GM21825 (cell line): Measurements from ENCODE around the gene VAT1L.

Experiments used
- ATAC-seq: cut with Tn5 transposase; IDR thresholded peaks from one replicate; pipeline ENCODE4 v1.9.1; 2021; ENCODE audit warnings: mild to moderate bottlenecking, moderate library complexity; ENCODE audit not compliant: unreplicated experiment

The VAT1L gene

GRCh38 chr16:77781091-77781490, 7.3 kb upstream of the VAT1L start:
- no peak for ATAC-seq

- no peak for ATAC-seq
Observed at GRCh38 chr16:77782694-77783093, 5.7 kb upstream of the VAT1L start.

- no peak for ATAC-seq
Observed at GRCh38 chr16:77784441-77785372, 3.7 kb upstream of the VAT1L start.

GRCh38 chr16:77785373-77785764, 3.0 kb upstream of the VAT1L start:
- no peak for ATAC-seq

GRCh38 chr16:77786186-77786847, 2.0 kb upstream of the VAT1L start:
- no peak for ATAC-seq

- ATAC-seq = no peak
Observed at GRCh38 chr16:77787452-77787851, 912 bp upstream of the VAT1L start.

GRCh38 chr16:77789085-77790008, 983 bp downstream of the VAT1L start:
- no peak for ATAC-seq

GRCh38 chr16:77790009-77790372, 1.6 kb downstream of the VAT1L start:
- ATAC-seq = no peak

GRCh38 chr16:77790912-77791311, 2.5 kb downstream of the VAT1L start:
- ATAC-seq = no peak

- no peak for ATAC-seq
Observed at GRCh38 chr16:77793417-77793816, 5.1 kb downstream of the VAT1L start.

GRCh38 chr16:77794586-77794985, 6.2 kb downstream of the VAT1L start:
- no peak for ATAC-seq

GRCh38 chr16:77801817-77802216, 13.5 kb downstream of the VAT1L start:
- ATAC-seq = no peak

GRCh38 chr16:77805398-77805797, 17.0 kb downstream of the VAT1L start:
- ATAC-seq = no peak

- no peak for ATAC-seq
Observed at GRCh38 chr16:77807021-77807420, 18.7 kb downstream of the VAT1L start.

GRCh38 chr16:77812856-77813500, 24.6 kb downstream of the VAT1L start:
- ATAC-seq = no peak

- no peak for ATAC-seq
Observed at GRCh38 chr16:77816293-77816692, 27.9 kb downstream of the VAT1L start.

GRCh38 chr16:77820340-77820739, 32.0 kb downstream of the VAT1L start:
- no peak for ATAC-seq

GRCh38 chr16:77822661-77823060, 34.3 kb downstream of the VAT1L start:
- ATAC-seq = no peak

- no peak for ATAC-seq
Observed at GRCh38 chr16:77823067-77823466, 34.7 kb downstream of the VAT1L start.

GRCh38 chr16:77825196-77825595, 36.8 kb downstream of the VAT1L start:
- ATAC-seq = no peak

GRCh38 chr16:77827032-77827431, 38.7 kb downstream of the VAT1L start:
- ATAC-seq = no peak
